ENCODE results near the gene SLC9B2. TPM values are rescaled to one million over a fixed set of nuclear protein-coding genes. Genes with fewer than 3 reads are reported as not detected.

Gene SLC9B2
- total RNA-seq, 1 donor, result 31.2 TPM

DNA sequence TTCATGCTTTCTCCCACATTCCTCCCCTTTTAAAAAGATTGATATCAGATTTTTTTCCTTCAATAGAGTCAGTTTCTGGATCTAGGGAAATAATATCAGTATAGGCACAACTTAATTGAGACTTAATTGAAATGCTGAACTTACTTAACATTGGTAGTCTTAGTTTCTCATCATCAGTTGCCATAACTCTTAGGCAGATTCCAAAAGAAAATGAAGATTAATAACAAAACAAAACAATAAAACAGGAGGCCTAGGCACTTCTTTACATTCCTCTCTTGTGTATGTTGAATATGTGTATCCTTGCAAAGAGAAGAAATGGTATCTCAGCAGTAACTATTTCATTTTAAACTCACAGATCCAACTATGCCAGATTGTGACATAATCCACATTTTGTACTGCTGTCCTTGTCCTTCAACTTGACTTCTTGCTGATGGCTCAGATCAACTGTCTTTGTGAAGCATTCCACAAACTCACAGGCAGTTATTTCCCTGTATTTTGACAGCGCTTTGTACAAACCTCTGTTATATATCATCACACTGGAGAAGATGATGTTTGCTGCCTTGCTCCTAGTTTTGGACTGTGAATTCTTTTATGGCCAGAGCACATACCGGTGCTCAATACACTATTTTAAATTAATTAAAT lies 9.1 kb upstream of the SLC9B2 start:
- TF ChIP-seq, protein P1, sequence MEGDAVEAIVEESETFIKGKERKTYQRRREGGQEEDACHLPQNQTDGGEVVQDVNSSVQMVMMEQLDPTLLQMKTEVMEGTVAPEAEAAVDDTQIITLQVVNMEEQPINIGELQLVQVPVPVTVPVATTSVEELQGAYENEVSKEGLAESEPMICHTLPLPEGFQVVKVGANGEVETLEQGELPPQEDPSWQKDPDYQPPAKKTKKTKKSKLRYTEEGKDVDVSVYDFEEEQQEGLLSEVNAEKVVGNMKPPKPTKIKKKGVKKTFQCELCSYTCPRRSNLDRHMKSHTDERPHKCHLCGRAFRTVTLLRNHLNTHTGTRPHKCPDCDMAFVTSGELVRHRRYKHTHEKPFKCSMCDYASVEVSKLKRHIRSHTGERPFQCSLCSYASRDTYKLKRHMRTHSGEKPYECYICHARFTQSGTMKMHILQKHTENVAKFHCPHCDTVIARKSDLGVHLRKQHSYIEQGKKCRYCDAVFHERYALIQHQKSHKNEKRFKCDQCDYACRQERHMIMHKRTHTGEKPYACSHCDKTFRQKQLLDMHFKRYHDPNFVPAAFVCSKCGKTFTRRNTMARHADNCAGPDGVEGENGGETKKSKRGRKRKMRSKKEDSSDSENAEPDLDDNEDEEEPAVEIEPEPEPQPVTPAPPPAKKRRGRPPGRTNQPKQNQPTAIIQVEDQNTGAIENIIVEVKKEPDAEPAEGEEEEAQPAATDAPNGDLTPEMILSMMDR (IDR thresholded peaks at IDR 0.05; ENCODE audit: insufficient read depth, low read length), result no peak
- DNase-seq (ENCODE audit: low read depth), result no peak
- H3K4me3 ChIP-seq (ENCODE audit: low read depth, low read length), result no peak overlapping the region

DNA sequence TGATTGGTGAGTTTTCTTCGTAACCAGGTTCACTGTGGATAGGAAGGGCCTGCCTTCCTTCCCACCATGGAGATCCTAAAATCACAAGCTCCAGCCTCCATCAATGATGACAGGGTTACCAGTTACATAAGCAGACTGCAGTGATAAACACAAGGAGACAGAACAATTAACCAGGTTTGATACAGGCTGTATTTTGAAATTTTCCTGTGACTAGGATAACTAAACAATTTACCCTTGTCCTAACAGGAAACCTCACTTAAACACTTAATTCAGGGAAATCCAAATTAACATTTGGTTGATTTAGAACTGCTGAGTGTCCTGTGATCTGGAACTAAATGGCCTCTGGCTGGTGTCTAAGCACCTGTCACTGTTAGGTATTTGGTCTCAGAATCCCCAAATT lies 3.1 kb upstream of the SLC9B2 start:
- TF ChIP-seq, protein P1 (IDR thresholded peaks at IDR 0.05; ENCODE audit: insufficient read depth, low read length), result no peak
- no peak for DNase-seq (ENCODE audit: low read depth)
- H3K4me3 ChIP-seq (ENCODE audit: low read depth, low read length), result no peak overlapping the region

DNA sequence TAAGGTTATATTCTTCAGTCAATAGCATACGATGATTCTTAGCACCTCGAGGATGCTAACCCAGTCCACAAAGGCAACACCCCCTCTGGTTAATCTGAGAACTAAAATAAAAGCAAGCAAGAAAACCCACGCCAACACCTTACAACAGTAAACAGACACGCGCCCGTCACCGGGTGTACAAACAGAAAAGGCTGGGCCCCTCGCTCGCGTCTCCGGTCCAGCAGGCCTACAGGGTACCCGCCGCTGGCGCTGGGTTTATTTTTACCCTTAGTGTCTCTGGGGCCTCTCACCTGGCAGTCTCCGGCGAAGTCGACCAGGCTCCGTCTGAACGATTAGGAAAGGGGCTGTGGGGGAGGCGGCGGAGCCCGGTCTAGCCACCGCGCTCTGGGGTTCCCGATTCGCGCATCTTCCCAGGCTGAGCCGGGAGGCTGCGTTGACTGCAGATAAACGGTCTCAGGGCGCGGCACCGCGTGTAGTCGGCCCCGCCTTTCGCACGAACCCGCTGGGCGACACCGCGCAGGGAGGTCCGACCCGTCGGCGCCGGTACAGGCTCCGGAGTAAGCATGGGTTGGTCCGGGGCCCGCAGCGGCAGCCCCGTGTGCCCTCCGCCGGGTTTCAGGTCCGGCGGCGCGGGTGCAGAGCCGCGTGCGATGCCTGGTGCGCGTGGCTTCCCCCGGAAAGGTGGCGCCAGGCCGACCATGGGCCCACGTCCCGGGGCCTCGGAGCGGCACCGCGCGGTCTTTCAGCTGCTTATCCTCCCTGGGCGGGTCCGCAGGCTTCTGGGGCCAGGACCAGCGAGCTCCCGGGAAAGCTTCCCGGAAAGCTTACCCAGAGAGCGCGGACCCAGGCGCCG lies 441 bp downstream of the SLC9B2 start:
- TF ChIP-seq, protein P1 (IDR thresholded peaks at IDR 0.05; ENCODE audit: insufficient read depth, low read length), result no peak
- peak; percentile 77 for DNase-seq (ENCODE audit: low read depth)
- H3K4me3 ChIP-seq (ENCODE audit: low read depth, low read length), result peak overlapping the region; percentile 77

DNA sequence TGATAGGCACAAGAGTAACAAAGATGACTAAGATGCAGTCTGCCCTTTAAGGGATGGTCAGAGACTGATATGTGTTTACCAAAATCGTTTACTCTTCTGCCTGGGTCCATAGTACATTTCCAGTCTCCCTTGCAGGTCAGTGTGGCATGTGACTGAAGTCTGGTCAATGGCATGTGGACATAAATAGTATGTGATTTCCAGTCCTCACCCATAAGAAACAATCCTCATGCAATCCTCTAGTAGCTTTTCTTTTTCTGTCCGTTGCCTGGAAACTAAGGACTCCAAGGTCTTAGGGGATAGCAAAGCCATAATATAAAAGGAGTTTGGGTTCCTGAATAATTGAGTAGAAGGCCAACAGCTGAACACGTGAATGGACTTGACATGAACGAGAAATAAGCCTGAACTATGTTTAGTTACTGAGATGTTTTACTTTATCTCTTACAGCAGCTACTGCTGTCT lies 1.1 kb downstream of the SLC9B2 start:
- H3K4me3 ChIP-seq (ENCODE audit: low read depth, low read length), result peak overlapping the region; percentile 77
- DNase-seq (ENCODE audit: low read depth), result peak; percentile 45
- TF ChIP-seq, protein P1 (IDR thresholded peaks at IDR 0.05; ENCODE audit: insufficient read depth, low read length), result no peak

DNA sequence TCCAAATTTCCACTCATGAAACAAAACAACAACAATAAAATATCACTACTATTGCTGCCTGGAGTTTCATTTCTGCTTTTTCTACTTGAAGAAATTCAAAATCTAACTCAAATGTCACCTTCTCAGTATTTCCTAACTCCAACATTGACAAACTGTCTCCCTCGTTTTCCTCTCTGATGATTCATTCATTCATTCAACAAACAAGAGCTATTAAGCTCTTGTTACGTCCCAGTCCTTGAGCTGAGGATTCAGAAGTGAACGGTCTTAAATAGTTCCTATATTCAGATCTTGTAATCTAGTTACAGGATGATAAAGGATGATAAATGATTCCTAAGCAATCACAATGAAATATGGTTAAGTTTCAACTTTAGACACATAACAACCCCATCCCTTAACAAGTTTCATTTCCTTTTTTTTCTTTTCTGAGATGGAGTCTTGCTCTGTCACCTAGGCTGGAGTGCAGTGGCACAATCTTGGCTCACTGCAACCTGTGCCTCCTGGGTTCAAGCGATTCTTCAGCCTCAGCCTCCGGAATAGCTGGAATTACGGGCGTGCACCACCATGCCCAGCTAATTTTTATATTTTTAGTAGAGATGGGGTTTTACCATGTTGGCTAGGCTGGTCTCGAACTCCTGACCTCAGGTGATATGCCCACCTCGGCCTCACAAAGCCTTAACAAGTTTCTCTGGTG lies 1.7 kb downstream of the SLC9B2 start:
- DNase-seq (ENCODE audit: low read depth), result peak; percentile 27
- peak overlapping the region; percentile 77 for H3K4me3 ChIP-seq (ENCODE audit: low read depth, low read length)
- TF ChIP-seq, protein P1 (IDR thresholded peaks at IDR 0.05; ENCODE audit: insufficient read depth, low read length), result no peak

DNA sequence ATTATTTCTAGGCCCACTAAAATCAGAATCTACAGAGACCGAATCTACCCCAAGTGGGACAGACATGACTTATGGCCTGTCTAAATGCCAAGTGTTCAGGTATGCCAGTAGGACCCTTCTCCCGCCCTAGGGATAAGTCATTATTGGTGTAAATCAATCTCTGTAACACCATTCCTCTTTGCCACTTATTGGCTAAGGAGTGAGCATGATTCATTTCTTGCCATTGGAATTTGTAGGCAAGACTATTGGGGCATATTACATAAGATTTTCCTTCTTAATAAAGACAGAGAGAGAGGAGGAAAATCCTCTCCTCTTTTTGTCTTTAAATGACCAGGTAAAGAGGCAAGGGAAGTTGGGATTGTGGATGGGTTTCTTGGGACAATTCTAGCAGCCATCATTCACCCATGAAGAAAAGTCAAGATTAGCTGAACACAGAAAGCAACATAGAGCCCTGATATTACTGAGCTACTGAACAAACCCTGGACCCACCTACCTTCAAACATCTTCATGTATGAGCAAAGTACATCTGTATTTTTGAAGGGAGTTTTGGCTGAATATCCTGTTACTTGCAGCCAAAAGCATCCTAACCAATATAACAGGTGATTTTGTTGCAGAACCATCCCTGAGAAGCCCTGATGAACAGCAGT lies 2.6 kb downstream of the SLC9B2 start:
- DNase-seq (ENCODE audit: low read depth), result peak; percentile 33
- H3K4me3 ChIP-seq (ENCODE audit: low read depth, low read length), result no peak overlapping the region
- TF ChIP-seq, protein P1 (IDR thresholded peaks at IDR 0.05; ENCODE audit: insufficient read depth, low read length), result no peak

Data from fibroblast of the aortic adventitia (primary cell).